HL-60 (cell line): ENCODE results near the gene ERBB4.

Experiments used
- DNase-seq, 2 experiments: peaks; one replicate each; pipeline ENCODE4 v3.0.0-alpha.2; 2010 to 2020; ENCODE audit warnings: low read depth in 1 of 2, low spot score in 1 of 2
- H3K27ac ChIP-seq: fragments of 250-450 bp; sonication (Bioruptor Pico); replicated peaks from 2 replicates; pipeline ENCODE4 v1.5.1; 2020; ENCODE audit warnings: mild to moderate bottlenecking, moderate library complexity
- H3K27me3 ChIP-seq: fragments of 250-450 bp; sonication (Bioruptor Pico); 2 replicates; pipeline ENCODE4 v1.5.1; 2021; ENCODE audit warnings: mild to moderate bottlenecking, moderate library complexity; ENCODE audit not compliant: insufficient read depth, poor library complexity, severe bottlenecking
- H3K4me3 ChIP-seq: replicated peaks from 2 replicates; pipeline ENCODE4 v1.5.1; 2011; ENCODE audit warnings: mild to moderate bottlenecking, control low read depth, low read length; ENCODE audit not compliant: insufficient read depth
- GABPA ChIP-seq: IDR thresholded peaks from 2 replicates; pipeline ENCODE4 v1.6.1; 2012; ENCODE audit warnings: low read depth
- POLR2AphosphoS5 ChIP-seq: IDR thresholded peaks from 2 replicates; pipeline ENCODE4 v1.6.1; 2012; ENCODE audit warnings: low read depth
- REST ChIP-seq: IDR thresholded peaks from 2 replicates; pipeline ENCODE4 v1.6.1; 2012; ENCODE audit warnings: low read depth; ENCODE audit not compliant: insufficient replicate concordance
- SPI1 ChIP-seq: IDR thresholded peaks from 2 replicates; pipeline ENCODE4 v1.6.1; 2012; ENCODE audit warnings: low read depth, mild to moderate bottlenecking, borderline replicate concordance
- TF ChIP-seq, protein P1 (sequence below): IDR thresholded peaks from one replicate; pipeline ENCODE4 v1.5.1; 2011; ENCODE audit warnings: low read length, control low read depth, inconsistent platforms; ENCODE audit not compliant: insufficient read depth

Gene ERBB4

DNA sequence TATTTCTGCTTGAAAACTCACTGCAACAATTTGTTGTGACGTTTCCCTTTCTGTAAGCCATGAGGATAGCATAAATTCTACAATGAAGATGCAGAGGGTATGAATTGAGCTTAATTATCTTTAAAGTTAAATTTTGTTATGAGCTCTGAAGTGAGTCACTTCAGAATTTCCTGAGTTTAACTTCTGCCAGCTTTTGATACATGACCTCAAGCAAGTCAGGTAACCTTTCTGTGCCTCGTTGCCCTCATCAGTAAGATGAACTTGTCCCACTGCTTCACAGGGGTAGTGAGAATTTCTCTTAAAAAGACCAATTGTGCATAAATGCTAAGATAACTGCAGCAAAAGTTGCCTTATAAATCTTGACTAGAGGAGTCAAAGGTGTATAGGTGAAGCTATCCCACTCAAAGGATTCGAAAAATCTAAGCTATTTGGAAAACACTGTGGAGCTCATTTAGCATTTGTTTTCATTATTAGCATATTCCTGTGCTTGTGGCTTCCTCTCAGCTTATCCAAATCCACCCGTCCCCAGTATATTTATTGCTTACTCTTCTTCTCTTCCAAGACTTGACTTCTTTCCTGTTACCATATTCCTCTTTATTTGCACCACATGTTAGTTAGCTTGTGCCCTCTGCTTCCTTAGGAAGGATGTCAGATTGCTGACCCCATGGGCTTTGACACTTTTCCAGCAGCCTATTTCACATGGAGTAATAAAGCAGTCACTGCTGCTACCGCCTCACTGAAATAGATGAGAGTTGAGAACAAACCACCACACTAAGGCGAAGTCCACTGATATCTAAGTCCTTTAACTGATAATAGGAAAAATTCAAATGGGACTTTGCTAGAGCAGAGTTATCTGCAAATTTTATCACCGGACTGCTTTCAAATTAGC, 428.6 kb downstream of the ERBB4 start:
- H3K27me3 ChIP-seq = no peaks in the 10 kb centered on the region
- DNase-seq = no peak
- no peak overlapping the region for H3K27ac ChIP-seq
- TF ChIP-seq POLR2AphosphoS5 = no peak
- TF ChIP-seq, protein P1, sequence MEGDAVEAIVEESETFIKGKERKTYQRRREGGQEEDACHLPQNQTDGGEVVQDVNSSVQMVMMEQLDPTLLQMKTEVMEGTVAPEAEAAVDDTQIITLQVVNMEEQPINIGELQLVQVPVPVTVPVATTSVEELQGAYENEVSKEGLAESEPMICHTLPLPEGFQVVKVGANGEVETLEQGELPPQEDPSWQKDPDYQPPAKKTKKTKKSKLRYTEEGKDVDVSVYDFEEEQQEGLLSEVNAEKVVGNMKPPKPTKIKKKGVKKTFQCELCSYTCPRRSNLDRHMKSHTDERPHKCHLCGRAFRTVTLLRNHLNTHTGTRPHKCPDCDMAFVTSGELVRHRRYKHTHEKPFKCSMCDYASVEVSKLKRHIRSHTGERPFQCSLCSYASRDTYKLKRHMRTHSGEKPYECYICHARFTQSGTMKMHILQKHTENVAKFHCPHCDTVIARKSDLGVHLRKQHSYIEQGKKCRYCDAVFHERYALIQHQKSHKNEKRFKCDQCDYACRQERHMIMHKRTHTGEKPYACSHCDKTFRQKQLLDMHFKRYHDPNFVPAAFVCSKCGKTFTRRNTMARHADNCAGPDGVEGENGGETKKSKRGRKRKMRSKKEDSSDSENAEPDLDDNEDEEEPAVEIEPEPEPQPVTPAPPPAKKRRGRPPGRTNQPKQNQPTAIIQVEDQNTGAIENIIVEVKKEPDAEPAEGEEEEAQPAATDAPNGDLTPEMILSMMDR = no peak
- TF ChIP-seq GABPA = no peak
- TF ChIP-seq REST = no peak
- no peak for TF ChIP-seq SPI1
- no peak overlapping the region for H3K4me3 ChIP-seq

GRCh38 chr2:212109217-212109616, 429.4 kb downstream of the ERBB4 start:
- H3K27ac ChIP-seq = no peak overlapping the region
- H3K27me3 ChIP-seq = no peaks in the 10 kb centered on the region
- H3K4me3 ChIP-seq = no peak overlapping the region
- TF ChIP-seq REST (no peak), POLR2AphosphoS5 (no peak), SPI1 (no peak)
- DNase-seq = no peak

DNA sequence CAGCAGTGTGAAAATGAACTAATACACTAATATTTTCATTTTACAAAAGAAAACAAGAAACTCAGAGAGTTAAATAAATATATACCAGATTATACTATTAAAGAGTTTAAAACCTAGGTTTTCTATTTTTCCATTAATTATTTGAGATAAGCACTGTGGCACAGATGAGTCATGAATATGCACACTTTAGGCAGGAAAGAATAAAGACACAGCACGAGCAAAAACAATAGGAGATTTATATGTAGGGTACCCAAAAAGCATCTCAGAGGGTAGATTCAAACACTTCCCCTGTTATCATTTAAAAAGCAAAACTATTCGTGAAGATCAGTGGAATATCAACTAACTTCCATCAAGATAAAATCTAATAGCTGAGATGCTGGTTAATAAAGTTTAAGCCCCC, 430.6 kb downstream of the ERBB4 start:
- Histone ChIP-seq H3K27me3 (no peaks in the 10 kb centered on the region), H3K27ac (no peak overlapping the region), H3K4me3 (no peak overlapping the region)
- no peak for DNase-seq
- TF ChIP-seq POLR2AphosphoS5 (no peak), REST (no peak), GABPA (no peak), SPI1 (no peak)
- TF ChIP-seq, protein P1 = no peak
